Lung (tissue), 12 donors: ENCODE results near the gene TTLL12. TPM values are rescaled to one million over a fixed set of nuclear protein-coding genes. Genes with fewer than 3 reads are reported as not detected.

ENCODE experiments used
- ATAC-seq: fragments of 200-7000 bp; cut with Tn5 transposase; one replicate; pipeline ENCODE4 v1.9.1; 2020; ENCODE audit warnings: moderate number of reproducible peaks; ENCODE audit not compliant: insufficient read depth, low FRiP score
- DNase-seq, 3 donors: peaks; one replicate each; pipeline ENCODE4 v3.0.0-alpha.2; 2013 to 2017
- H3K27ac ChIP-seq, 2 donors: one replicate each; pipeline ENCODE4 v1.5.1; 2013; ENCODE audit warnings: mild to moderate bottlenecking in 2 of 2, moderate library complexity in 2 of 2, control low read depth in 1 of 2, inconsistent platforms in 1 of 2, low read depth in 1 of 2, low read length in 1 of 2
- H3K27me3 ChIP-seq, 3 donors: one replicate each; pipeline ENCODE4 v1.5.1; 2013; ENCODE audit warnings: low read length in 2 of 3; ENCODE audit not compliant: control insufficient read depth in 3 of 3, insufficient read depth in 3 of 3
- H3K36me3 ChIP-seq, 4 donors: one replicate each; pipeline ENCODE4 v1.5.1; 2013; ENCODE audit warnings: low read length in 4 of 4, mild to moderate bottlenecking in 1 of 4, moderate library complexity in 1 of 4; ENCODE audit not compliant: control insufficient read depth in 4 of 4, insufficient read depth in 4 of 4
- H3K4me1 ChIP-seq, 5 donors: one replicate each; pipeline ENCODE4 v1.5.1; 2013; ENCODE audit warnings: low read length in 5 of 5, mild to moderate bottlenecking in 2 of 5, moderate library complexity in 1 of 5; ENCODE audit not compliant: control insufficient read depth in 5 of 5, insufficient read depth in 5 of 5
- H3K4me3 ChIP-seq: one replicate; pipeline ENCODE4 v1.5.1; 2013; ENCODE audit warnings: mild to moderate bottlenecking, control low read depth, moderate library complexity
- H3K9ac ChIP-seq, 2 donors: one replicate each; pipeline ENCODE4 v1.5.1; 2013; ENCODE audit warnings: low read length in 2 of 2, control low read depth in 1 of 2; ENCODE audit not compliant: insufficient read depth in 1 of 2
- H3K9me3 ChIP-seq, 4 donors: one replicate each; pipeline ENCODE4 v1.5.1; 2013; ENCODE audit warnings: low read length in 3 of 4, mild to moderate bottlenecking in 1 of 4, moderate library complexity in 1 of 4; ENCODE audit not compliant: control insufficient read depth in 4 of 4, insufficient read depth in 3 of 4
- WGBS, 2 donors: extraction: QIAGEN DNeasy Blood & Tissue Kit; methylation state at CpG; one replicate each; pipeline ENCODE4 v1.1.7; 2013; 5-methylcytosine and 5-hydroxymethylcytosine counted together
- polyA plus RNA-seq, 2 donors: library from polyadenylated mRNA; stranded (reverse); fragments of 200-250 nt; gene quantifications; one replicate each; pipeline ENCODE4 v1.2.1, GENCODE V29; 2013
- total RNA-seq, 2 donors: library from RNA; depleted of rRNA in 1 of 2; stranded (reverse); fragments of >200 nt in 1 of 2; gene quantifications; one replicate each; pipeline ENCODE4 v1.2.1, GENCODE V29; 2014 to 2021
- TF ChIP-seq, protein P1 (sequence below): IDR thresholded peaks from 2 replicates; pipeline ENCODE4 v1.5.1; 2012; ENCODE audit warnings: mild to moderate bottlenecking; ENCODE audit errors: control extremely low read depth, extremely low read depth
- donor health status: control.
- donor health status: control.
- donor health status: Bipolar disorder and iron deficiency.
- donor health status: healthy.
- donor health status: DM: yes; HTN: yes; CAD: no.

The TTLL12 gene
- total and polyA plus RNA-seq, 4 donors = 15.8 to 35.5 (median 25.3) TPM

- no peak for DNase-seq
- H3K36me3 ChIP-seq = peaks cover 0 to 48% (median 8%) of the 10 kb centered on the region in 4 donors
- no peak overlapping the region for H3K27ac ChIP-seq
- WGBS, 2 donors = 92 to 96% methylated on average over 23 of the region's 23 CpGs
- H3K4me3 ChIP-seq = no peak overlapping the region
- TF ChIP-seq, protein P1, sequence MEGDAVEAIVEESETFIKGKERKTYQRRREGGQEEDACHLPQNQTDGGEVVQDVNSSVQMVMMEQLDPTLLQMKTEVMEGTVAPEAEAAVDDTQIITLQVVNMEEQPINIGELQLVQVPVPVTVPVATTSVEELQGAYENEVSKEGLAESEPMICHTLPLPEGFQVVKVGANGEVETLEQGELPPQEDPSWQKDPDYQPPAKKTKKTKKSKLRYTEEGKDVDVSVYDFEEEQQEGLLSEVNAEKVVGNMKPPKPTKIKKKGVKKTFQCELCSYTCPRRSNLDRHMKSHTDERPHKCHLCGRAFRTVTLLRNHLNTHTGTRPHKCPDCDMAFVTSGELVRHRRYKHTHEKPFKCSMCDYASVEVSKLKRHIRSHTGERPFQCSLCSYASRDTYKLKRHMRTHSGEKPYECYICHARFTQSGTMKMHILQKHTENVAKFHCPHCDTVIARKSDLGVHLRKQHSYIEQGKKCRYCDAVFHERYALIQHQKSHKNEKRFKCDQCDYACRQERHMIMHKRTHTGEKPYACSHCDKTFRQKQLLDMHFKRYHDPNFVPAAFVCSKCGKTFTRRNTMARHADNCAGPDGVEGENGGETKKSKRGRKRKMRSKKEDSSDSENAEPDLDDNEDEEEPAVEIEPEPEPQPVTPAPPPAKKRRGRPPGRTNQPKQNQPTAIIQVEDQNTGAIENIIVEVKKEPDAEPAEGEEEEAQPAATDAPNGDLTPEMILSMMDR = no peak
- H3K27me3 ChIP-seq = no peaks in the 10 kb centered on the region
- peaks cover 0 to 2% (median 0%) of the 10 kb centered on the region in 4 donors for H3K9me3 ChIP-seq
- no peak overlapping the region for H3K9ac ChIP-seq
- peaks cover 0 to 13% (median 4%) of the 10 kb centered on the region in 5 donors for H3K4me1 ChIP-seq
- ATAC-seq = no peak
Observed at GRCh38 chr22:43166132-43166930, 20.6 kb downstream of the TTLL12 start.

GRCh38 chr22:43164636-43165035 is 22.3 kb downstream of the TTLL12 start:
- peaks cover 0 to 48% (median 6%) of the 10 kb centered on the region in 4 donors for H3K36me3 ChIP-seq

GRCh38 chr22:43163241-43163795 is 23.6 kb downstream of the TTLL12 start:
- Histone ChIP-seq H3K4me1 (peaks cover 0 to 13% (median 7%) of the 10 kb centered on the region in 5 donors), H3K27ac (no peak overlapping the region), H3K4me3 (no peak overlapping the region), H3K9me3 (no peaks in the 10 kb centered on the region), H3K9ac (no peak overlapping the region), H3K36me3 (peaks cover 0 to 40% (median 6%) of the 10 kb centered on the region in 4 donors), H3K27me3 (no peaks in the 10 kb centered on the region)
- DNase-seq (no peak), ATAC-seq (no peak)
- TF ChIP-seq, protein P1 = no peak
- WGBS, 2 donors = 84 to 88% methylated on average over 18 of the region's 18 CpGs

More at GRCh38 chr22:43164636-43165035, 22.3 kb downstream of the TTLL12 start:
- no peaks in the 10 kb centered on the region for H3K27me3 ChIP-seq
- H3K4me1 ChIP-seq = peaks cover 0 to 13% (median 4%) of the 10 kb centered on the region in 5 donors
- H3K27ac ChIP-seq = no peak overlapping the region
- no peak overlapping the region for H3K4me3 ChIP-seq
- ATAC-seq (no peak), DNase-seq (no peak)
- 32 to 46% methylated on average over 16 of the region's 16 CpGs for WGBS, 2 donors
- TF ChIP-seq, protein P1 = no peak
- H3K9ac ChIP-seq = no peak overlapping the region
- no peaks in the 10 kb centered on the region for H3K9me3 ChIP-seq
